Measurements from ENCODE around the gene FN1.

FN1 gene

GRCh38 chr2:215396595-215397313, 39.1 kb downstream of the FN1 start:
- FAIRE-seq (no peak), DNase-seq (ENCODE audit: insufficient read length, low spot score) (no peak)
- TF ChIP-seq, protein P1, sequence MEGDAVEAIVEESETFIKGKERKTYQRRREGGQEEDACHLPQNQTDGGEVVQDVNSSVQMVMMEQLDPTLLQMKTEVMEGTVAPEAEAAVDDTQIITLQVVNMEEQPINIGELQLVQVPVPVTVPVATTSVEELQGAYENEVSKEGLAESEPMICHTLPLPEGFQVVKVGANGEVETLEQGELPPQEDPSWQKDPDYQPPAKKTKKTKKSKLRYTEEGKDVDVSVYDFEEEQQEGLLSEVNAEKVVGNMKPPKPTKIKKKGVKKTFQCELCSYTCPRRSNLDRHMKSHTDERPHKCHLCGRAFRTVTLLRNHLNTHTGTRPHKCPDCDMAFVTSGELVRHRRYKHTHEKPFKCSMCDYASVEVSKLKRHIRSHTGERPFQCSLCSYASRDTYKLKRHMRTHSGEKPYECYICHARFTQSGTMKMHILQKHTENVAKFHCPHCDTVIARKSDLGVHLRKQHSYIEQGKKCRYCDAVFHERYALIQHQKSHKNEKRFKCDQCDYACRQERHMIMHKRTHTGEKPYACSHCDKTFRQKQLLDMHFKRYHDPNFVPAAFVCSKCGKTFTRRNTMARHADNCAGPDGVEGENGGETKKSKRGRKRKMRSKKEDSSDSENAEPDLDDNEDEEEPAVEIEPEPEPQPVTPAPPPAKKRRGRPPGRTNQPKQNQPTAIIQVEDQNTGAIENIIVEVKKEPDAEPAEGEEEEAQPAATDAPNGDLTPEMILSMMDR (IDR thresholded peaks at IDR 0.05; ENCODE audit: insufficient read depth, missing control alignments): no peak

DNA sequence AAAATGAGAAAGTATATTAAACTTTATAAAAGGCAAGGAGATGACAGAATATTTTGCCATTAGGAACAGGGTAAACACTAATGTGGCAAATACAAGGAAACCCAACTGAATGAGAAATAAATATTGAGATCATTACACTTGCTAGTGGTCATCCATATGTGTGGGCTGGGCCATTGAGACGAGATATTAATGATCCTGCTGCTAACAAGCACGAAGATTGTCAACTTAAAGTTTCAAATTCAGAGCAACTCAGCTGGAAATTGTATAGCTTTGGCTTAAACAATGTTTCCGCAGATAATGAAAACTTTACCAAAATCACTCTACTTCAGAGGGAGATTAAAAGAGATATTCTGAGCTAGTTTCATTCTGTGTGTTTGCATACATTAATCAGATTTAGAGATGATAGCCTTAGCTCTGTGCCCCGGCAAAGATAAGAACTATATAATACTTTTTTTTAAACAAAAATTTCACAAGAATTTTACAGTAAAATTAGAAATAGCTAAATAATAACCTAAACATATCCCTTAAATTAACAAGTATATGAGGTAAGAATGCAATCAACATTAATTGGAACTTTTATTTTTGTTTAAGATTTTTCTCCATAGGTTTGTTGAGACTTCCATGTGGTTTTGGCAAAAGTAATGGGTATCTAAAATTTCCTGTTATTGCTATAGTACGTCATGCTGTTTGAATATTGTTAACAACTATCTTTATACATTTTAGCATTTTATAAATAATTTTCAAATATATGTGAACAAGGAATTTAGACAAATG, 40.0 kb downstream of the FN1 start:
- TF ChIP-seq, protein P1 (IDR thresholded peaks at IDR 0.05; ENCODE audit: insufficient read depth, missing control alignments): no peak
- DNase-seq (ENCODE audit: insufficient read length, low spot score): no peak
- FAIRE-seq: no peak

- no peak for FAIRE-seq
- TF ChIP-seq, protein P1 (IDR thresholded peaks at IDR 0.05; ENCODE audit: insufficient read depth, missing control alignments): no peak
Measured at GRCh38 chr2:215394102-215394805, 41.6 kb downstream of the FN1 start.

GRCh38 chr2:215392687-215393270, 43.1 kb downstream of the FN1 start:
- TF ChIP-seq, protein P1 (IDR thresholded peaks at IDR 0.05; ENCODE audit: insufficient read depth, missing control alignments): no peak
- FAIRE-seq (no peak), DNase-seq (ENCODE audit: insufficient read length, low spot score) (no peak)

More at GRCh38 chr2:215394102-215394805, 41.6 kb downstream of the FN1 start:
- DNase-seq (ENCODE audit: insufficient read length, low spot score): no peak

GRCh38 chr2:215392164-215392563, 43.7 kb downstream of the FN1 start:
- DNase-seq (ENCODE audit: insufficient read length, low spot score) (no peak), FAIRE-seq (no peak)
- TF ChIP-seq, protein P1 (IDR thresholded peaks at IDR 0.05; ENCODE audit: insufficient read depth, missing control alignments): no peak

GRCh38 chr2:215391531-215391930, 44.3 kb downstream of the FN1 start:
- DNase-seq (ENCODE audit: insufficient read length, low spot score) (no peak), FAIRE-seq (no peak)
- TF ChIP-seq, protein P1 (IDR thresholded peaks at IDR 0.05; ENCODE audit: insufficient read depth, missing control alignments): no peak
